Measurements from ENCODE around the gene TRIO. TPM values are rescaled to one million over a fixed set of nuclear protein-coding genes. Genes with fewer than 3 reads are reported as not detected.

TRIO gene
- total RNA-seq, 1 experiment from 2014 or later = 99.8 TPM

GRCh38 chr5:14364576-14365472, 221.7 kb downstream of the TRIO start:
- CTCF ChIA-PET = interaction anchor here (0.5 to 2.6 kb wide), 3 partner anchors 9 to 284 kb away, joined by 3 to 13 read pairs (median 4); no protein-coding TSS in a partner anchor
- Histone ChIP-seq H3K27ac (ENCODE audit: low read depth, low read length, poor library complexity, severe bottlenecking) (no peak overlapping the region), H3K36me3 (ENCODE audit: insufficient read depth, low read length, poor library complexity, severe bottlenecking) (peaks cover 51% of the 10 kb centered on the region), H3K4me3 (ENCODE audit: low read depth, low read length, poor library complexity, severe bottlenecking) (no peak overlapping the region), H3K27me3 (replicated peaks; ENCODE audit: insufficient read depth, low read depth, low read length, poor library complexity) (no peaks in the 10 kb centered on the region), H3K4me1 (ENCODE audit: insufficient read depth, low read length, poor library complexity, severe bottlenecking) (peaks cover 4% of the 10 kb centered on the region), H3K9me3 (ENCODE audit: low read depth, low read length, poor library complexity, severe bottlenecking) (no peaks in the 10 kb centered on the region)
- TF ChIP-seq EZH2 (IDR thresholded peaks at IDR 0.05; ENCODE audit: borderline replicate concordance, low read depth, low read length, poor library complexity, severe bottlenecking) (no peak), CTCF (conservative IDR thresholded peaks at IDR 0.05; ENCODE audit: low read depth, low read length) (peak; percentile 53)
- no TSS peak for BruUV-seq (replicated peaks)
- intact Hi-C loops (cut with micrococcal nuclease; ENCODE audit: unreplicated experiment) = loop anchor here (1.0 kb wide), 1 partner anchor 283 kb away; no protein-coding TSS in a partner anchor
- no peak for DNase-seq (ENCODE audit: low spot score)
- POLR2A ChIA-PET (ENCODE audit: low non-redundant PET) = no interaction called here

- H3K36me3 ChIP-seq (ENCODE audit: insufficient read depth, low read length, poor library complexity, severe bottlenecking) = peaks cover 46% of the 10 kb centered on the region
- H3K27ac ChIP-seq (ENCODE audit: low read depth, low read length, poor library complexity, severe bottlenecking) = no peak overlapping the region
- no peak for TF ChIP-seq CTCF (conservative IDR thresholded peaks at IDR 0.05; ENCODE audit: low read depth, low read length)
- TF ChIP-seq EZH2 (IDR thresholded peaks at IDR 0.05; ENCODE audit: borderline replicate concordance, low read depth, low read length, poor library complexity, severe bottlenecking) = no peak
- DNase-seq (ENCODE audit: low spot score) = no peak
- ChIA-PET CTCF (no interaction called here), POLR2A (ENCODE audit: low non-redundant PET) (no interaction called here)
- H3K4me3 ChIP-seq (ENCODE audit: low read depth, low read length, poor library complexity, severe bottlenecking) = no peak overlapping the region
- H3K4me1 ChIP-seq (ENCODE audit: insufficient read depth, low read length, poor library complexity, severe bottlenecking) = peaks cover 4% of the 10 kb centered on the region
- intact Hi-C loops (cut with micrococcal nuclease; ENCODE audit: unreplicated experiment) = no loop called here
- H3K27me3 ChIP-seq (replicated peaks; ENCODE audit: insufficient read depth, low read depth, low read length, poor library complexity) = no peaks in the 10 kb centered on the region
- H3K9me3 ChIP-seq (ENCODE audit: low read depth, low read length, poor library complexity, severe bottlenecking) = no peaks in the 10 kb centered on the region
- BruUV-seq (replicated peaks) = no TSS peak
These were observed 222.8 kb downstream of the TRIO start for GRCh38 chr5:14365831-14366430.

DNA sequence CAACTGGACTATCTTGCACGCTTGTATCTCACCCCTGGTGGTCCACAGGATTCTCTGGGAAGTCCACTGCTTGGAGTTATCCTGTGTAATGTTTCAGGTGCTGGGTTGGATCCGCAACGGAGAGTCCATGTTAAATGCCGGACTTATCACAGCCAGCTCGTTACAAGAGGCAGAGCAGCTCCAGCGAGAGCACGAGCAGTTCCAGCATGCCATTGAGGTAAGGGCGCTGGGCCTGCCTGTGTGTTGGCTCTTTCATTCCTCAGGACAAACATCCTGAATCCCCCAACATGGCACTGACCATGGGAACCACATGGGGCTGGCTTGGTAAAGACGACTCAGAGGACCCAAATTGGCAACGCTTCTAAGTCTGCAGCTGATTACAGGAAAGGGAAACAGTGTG, 223.6 kb downstream of the TRIO start:
- TF ChIP-seq CTCF (conservative IDR thresholded peaks at IDR 0.05; ENCODE audit: low read depth, low read length) = no peak
- no peak for TF ChIP-seq EZH2 (IDR thresholded peaks at IDR 0.05; ENCODE audit: borderline replicate concordance, low read depth, low read length, poor library complexity, severe bottlenecking)
- Histone ChIP-seq H3K36me3 (ENCODE audit: insufficient read depth, low read length, poor library complexity, severe bottlenecking) (peaks cover 46% of the 10 kb centered on the region), H3K27ac (ENCODE audit: low read depth, low read length, poor library complexity, severe bottlenecking) (no peak overlapping the region), H3K27me3 (replicated peaks; ENCODE audit: insufficient read depth, low read depth, low read length, poor library complexity) (no peaks in the 10 kb centered on the region), H3K4me3 (ENCODE audit: low read depth, low read length, poor library complexity, severe bottlenecking) (no peak overlapping the region), H3K9me3 (ENCODE audit: low read depth, low read length, poor library complexity, severe bottlenecking) (no peaks in the 10 kb centered on the region), H3K4me1 (ENCODE audit: insufficient read depth, low read length, poor library complexity, severe bottlenecking) (peaks cover 4% of the 10 kb centered on the region)
- intact Hi-C loops (cut with micrococcal nuclease; ENCODE audit: unreplicated experiment) = no loop called here
- ChIA-PET CTCF (no interaction called here), POLR2A (ENCODE audit: low non-redundant PET) (no interaction called here)
- BruUV-seq (replicated peaks) = no TSS peak
- no peak for DNase-seq (ENCODE audit: low spot score)

All from A673 (cell line).